K562 (cell line): ENCODE data around the gene PSMD13. TPM values are rescaled to one million over a fixed set of nuclear protein-coding genes. Genes with fewer than 3 reads are reported as not detected.
A peak's percentile ranks its signal among the peaks of the same experiment; 100 is the strongest.

ENCODE experiments used
- ATAC-seq: fragments of 200-7000 bp; cut with Tn5 transposase; 3 replicates; pipeline ENCODE4 v1.9.1; 2020; ENCODE audit warnings: moderate library complexity
- BruUV-seq: library from RNA; stranded (reverse); fragments of 400-500 nt; replicated peaks from 2 replicates; lab custom pipeline; 2021; lab: Mats Ljungman, UMichigan
- CTCF ChIA-PET: fragments of 300-600 bp; formaldehyde crosslinking; extraction: SDS; loops from one replicate; lab custom pipeline; 2021; ENCODE audit warnings: low intra/inter-chr PET ratio; lab: Yijun Ruan, JAX
- POLR2A ChIA-PET: fragments of 300-600, 350-650 bp; sonication (Branson Sonifier 250); formaldehyde crosslinking; extraction: SDS; loops from one replicate; lab custom pipeline; 2021; ENCODE audit warnings: antibody characterized with exemption, inconsistent platforms; lab: Yijun Ruan, JAX
- DNase-seq, 4 experiments: peaks; one replicate each; pipeline versions ENCODE4 v3.0.0 to v3.0.0-alpha.2; 2011 to 2018; ENCODE audit warnings: low spot score in 3 of 4, mixed read lengths in 3 of 4; ENCODE audit errors: extremely low read depth in 1 of 4
- FAIRE-seq: peaks from 2 replicates; lab custom pipeline; 2011; peaks lifted over from hg19 to GRCh38; lab: Jason Lieb, UNC
- H2AFZ ChIP-seq: 2 replicates; pipeline ENCODE4 v1.6.0; 2011; ENCODE audit warnings: low read depth, low read length, control low read depth, inconsistent platforms
- H3K27ac ChIP-seq: fragments of 200-600 bp; 3 replicates; pipeline ENCODE4 v1.8.0; 2011; ENCODE audit warnings: low read depth, mild to moderate bottlenecking, control low read depth, inconsistent platforms, low read length, moderate library complexity, mixed read lengths; ENCODE audit errors: extremely low read depth
- H3K27me3 ChIP-seq, 2 experiments: fragments of 300-600 bp in 1 of 2; 2 replicates in 1 of 2; 3 replicates in 1 of 2; pipeline versions ENCODE4 v1.6.0 to v1.8.0; 2011; ENCODE audit warnings: inconsistent platforms in 2 of 2, low read length in 2 of 2, mild to moderate bottlenecking in 1 of 2, mixed read lengths in 1 of 2, moderate library complexity in 1 of 2; ENCODE audit not compliant: control insufficient read depth in 2 of 2, insufficient read depth in 2 of 2
- H3K36me3 ChIP-seq: fragments of 300-600 bp; 3 replicates; pipeline ENCODE4 v1.8.0; 2011; ENCODE audit warnings: mild to moderate bottlenecking, low read length, inconsistent platforms; ENCODE audit not compliant: control insufficient read depth, insufficient read depth
- H3K4me1 ChIP-seq, 2 experiments: fragments of 200-600 bp in 1 of 2; replicated peaks in 1 of 2; 2 replicates in 1 of 2; 3 replicates in 1 of 2; pipeline versions ENCODE4 v1.5.1 to v1.8.0; 2011; ENCODE audit warnings: inconsistent platforms in 2 of 2, low read length in 2 of 2, mild to moderate bottlenecking in 1 of 2, mixed read lengths in 1 of 2, moderate library complexity in 1 of 2; ENCODE audit not compliant: control insufficient read depth in 2 of 2, insufficient read depth in 2 of 2
- H3K4me2 ChIP-seq: 2 replicates; pipeline ENCODE4 v1.6.1; 2011; ENCODE audit warnings: low read length, control low read depth, inconsistent platforms, mixed read lengths; ENCODE audit not compliant: insufficient read depth
- H3K4me3 ChIP-seq: fragments of 200-600 bp; sonication (generic), shearing (Covaris generic); 2 replicates; pipeline ENCODE4 v1.5.1; 2016; ENCODE audit warnings: control low read depth, inconsistent platforms
- H3K79me2 ChIP-seq: fragments of 200-600 bp; 3 replicates; pipeline ENCODE4 v1.8.0; 2011; ENCODE audit warnings: low read length, inconsistent platforms; ENCODE audit not compliant: control insufficient read depth, insufficient read depth
- H3K9ac ChIP-seq, 2 experiments: 2 replicates each; pipeline versions ENCODE4 v1.6.0 to v1.6.1; 2011; ENCODE audit warnings: low read depth in 2 of 2, low read length in 2 of 2, control low read depth in 1 of 2, inconsistent platforms in 1 of 2, mild to moderate bottlenecking in 1 of 2, mixed read lengths in 1 of 2; ENCODE audit not compliant: insufficient read depth in 1 of 2
- H3K9me1 ChIP-seq: one replicate; pipeline ENCODE4 v1.6.0; 2011; ENCODE audit warnings: inconsistent platforms, mild to moderate bottlenecking, low read length, moderate library complexity; ENCODE audit not compliant: control insufficient read depth, insufficient read depth
- H3K9me3 ChIP-seq: replicated peaks from 2 replicates; pipeline ENCODE4 v1.5.1; 2011; ENCODE audit warnings: low read depth, low read length, inconsistent platforms; ENCODE audit not compliant: control insufficient read depth, insufficient read depth
- H4K20me1 ChIP-seq: replicated peaks from 2 replicates; pipeline ENCODE4 v1.6.1; 2011; ENCODE audit warnings: low read length, inconsistent platforms, mixed read lengths; ENCODE audit not compliant: control insufficient read depth, insufficient read depth
- MAZ ChIP-seq, 2 experiments: fragments of 450-650 bp in 1 of 2; sonication (generic) in 1 of 2; formaldehyde crosslinking; IDR thresholded peaks in 1 of 2; conservative IDR thresholded peaks in 1 of 2; 2 replicates each; pipeline versions ENCODE4 v1.4.0 to v1.5.0; 2020; ENCODE audit warnings: mild to moderate bottlenecking in 1 of 2, missing genetic modification reagents in 1 of 2
- SNRNP70 ChIP-seq: fragments of 200-400 bp; formaldehyde crosslinking; optimal IDR thresholded peaks from 2 replicates; pipeline ENCODE3; 2017; ENCODE audit warnings: low read depth, low read length
- ZBTB1 ChIP-seq: sonication (generic); formaldehyde crosslinking; IDR thresholded peaks from 2 replicates; pipeline ENCODE4 v1.8.1; 2023; ENCODE audit warnings: missing genetic modification reagents, low read depth, mild to moderate bottlenecking, borderline replicate concordance
- ZFX ChIP-seq: sonication (generic); formaldehyde crosslinking; IDR thresholded peaks from 2 replicates; pipeline ENCODE4 v1.8.0; 2022; ENCODE audit warnings: mild to moderate bottlenecking, missing genetic modification reagents, moderate library complexity
- ZNF274 ChIP-seq: IDR thresholded peaks from 2 replicates; pipeline ENCODE4 v1.6.1; 2011; ENCODE audit warnings: low read depth, mild to moderate bottlenecking, low read length, moderate library complexity, borderline replicate concordance
- WGBS: fragments of 100-300 bp; shearing (Covaris generic); methylation state at CpG from one replicate; pipeline ENCODE4 v1.1.6; 2016; ENCODE audit warnings: low coverage, mixed read lengths; ENCODE audit not compliant: insufficient coverage; ENCODE audit errors: missing lambda C conversion rate; 5-methylcytosine and 5-hydroxymethylcytosine counted together
- in situ Hi-C: fragments of 300-500 bp; cut with MboI; formaldehyde crosslinking; loops from 4 replicates; pipeline ENCODE4 v1.15.0; 2018; ENCODE audit warnings: inconsistent platforms, mixed read lengths
- intact Hi-C: fragments of 100-400 bp; cut with micrococcal nuclease; formaldehyde crosslinking; loops from 2 replicates; pipeline ENCODE4 v1.14.2; 2022
- polyA plus RNA-seq, 8 experiments: library from polyadenylated mRNA; depleted of rRNA in 4 of 8; stranded (reverse) in 5 of 8; unstranded in 3 of 8; fragments of >200 nt; fragmentation: Nextera tagmentation in 2 of 8; fragmentation: Illumina TruSeq in 1 of 8; extraction: Ambion mirVana in 2 of 8; extraction: Trizol in 1 of 8; gene quantifications; 2 replicates each; pipeline versions ENCODE4 v1.2.1 to v1.2.3, GENCODE V29; 2011 to 2014; ENCODE audit warnings: inconsistent platforms in 1 of 8, missing spikeins in 1 of 8
- total RNA-seq, 7 experiments: library from RNA; depleted of rRNA in 6 of 7; stranded (reverse); fragments of >200 nt in 6 of 7; fragmentation: Illumina TruSeq in 2 of 7; extraction: Trizol in 2 of 7; gene quantifications; 2 replicates each; pipeline versions ENCODE4 v1.2.1 to v1.2.3, GENCODE V29; 2011 to 2021; ENCODE audit warnings: low replicate concordance in 1 of 7
- TF ChIP-seq, protein P1 (sequence below): sonication (generic); formaldehyde crosslinking; IDR thresholded peaks from 2 replicates; pipeline ENCODE4 v1.8.0; 2022; ENCODE audit warnings: missing genetic modification reagents, mild to moderate bottlenecking, borderline replicate concordance

Gene PSMD13
- total and polyA plus RNA-seq, 9 of the 15 experiments (the other 6 are each of a cell fraction or from before 2014, with no cell fraction given) = 185 to 383 (median 267) TPM

DNA sequence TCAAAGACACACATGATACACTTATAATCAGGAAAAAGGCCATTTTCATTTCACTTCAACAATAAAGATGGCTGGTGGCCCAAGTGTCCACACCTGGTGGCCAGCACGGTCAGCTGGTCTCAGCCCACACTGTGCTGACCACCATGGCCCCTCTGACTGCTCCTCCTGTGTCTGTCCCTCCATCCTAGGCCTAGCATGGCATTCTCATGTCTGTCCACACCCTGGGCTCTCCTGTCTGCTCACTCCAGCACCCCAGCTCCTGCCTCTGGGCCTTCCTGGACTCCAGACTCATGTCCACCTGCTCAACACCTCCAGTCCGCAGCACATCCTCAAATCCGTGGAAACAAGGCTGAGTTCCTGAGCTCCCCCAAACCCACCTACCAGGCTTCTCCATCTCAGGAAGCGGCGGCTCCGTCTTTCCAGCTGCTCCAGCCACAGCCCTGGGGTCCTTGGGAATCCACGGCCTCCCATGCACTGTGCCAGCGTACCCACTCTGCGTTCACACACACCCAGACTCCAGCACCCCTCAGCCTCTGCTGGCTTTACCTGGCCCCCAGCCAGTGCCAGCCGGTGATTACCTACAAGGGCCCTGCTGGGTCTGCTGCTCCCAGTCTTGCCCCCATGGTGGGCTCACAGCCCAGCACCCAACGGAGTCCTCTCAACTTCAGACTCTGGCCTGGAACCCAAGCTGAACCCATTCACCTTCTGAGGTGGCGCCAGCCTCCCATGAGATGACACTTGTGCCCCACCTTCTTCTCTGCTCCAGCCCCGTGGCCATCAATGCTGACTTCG lies 14.6 kb upstream of the PSMD13 start (continued):
- TF ChIP-seq, protein P1, sequence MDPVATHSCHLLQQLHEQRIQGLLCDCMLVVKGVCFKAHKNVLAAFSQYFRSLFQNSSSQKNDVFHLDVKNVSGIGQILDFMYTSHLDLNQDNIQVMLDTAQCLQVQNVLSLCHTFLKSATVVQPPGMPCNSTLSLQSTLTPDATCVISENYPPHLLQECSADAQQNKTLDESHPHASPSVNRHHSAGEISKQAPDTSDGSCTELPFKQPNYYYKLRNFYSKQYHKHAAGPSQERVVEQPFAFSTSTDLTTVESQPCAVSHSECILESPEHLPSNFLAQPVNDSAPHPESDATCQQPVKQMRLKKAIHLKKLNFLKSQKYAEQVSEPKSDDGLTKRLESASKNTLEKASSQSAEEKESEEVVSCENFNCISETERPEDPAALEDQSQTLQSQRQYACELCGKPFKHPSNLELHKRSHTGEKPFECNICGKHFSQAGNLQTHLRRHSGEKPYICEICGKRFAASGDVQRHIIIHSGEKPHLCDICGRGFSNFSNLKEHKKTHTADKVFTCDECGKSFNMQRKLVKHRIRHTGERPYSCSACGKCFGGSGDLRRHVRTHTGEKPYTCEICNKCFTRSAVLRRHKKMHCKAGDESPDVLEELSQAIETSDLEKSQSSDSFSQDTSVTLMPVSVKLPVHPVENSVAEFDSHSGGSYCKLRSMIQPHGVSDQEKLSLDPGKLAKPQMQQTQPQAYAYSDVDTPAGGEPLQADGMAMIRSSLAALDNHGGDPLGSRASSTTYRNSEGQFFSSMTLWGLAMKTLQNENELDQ (CRISPR knock-in tag) = no peak
- TF ChIP-seq MAZ (CRISPR knock-in tag; conservative IDR thresholded peaks at IDR 0.05 in 1 of 2, IDR thresholded peaks at IDR 0.05 in 1 of 2) (no peak), ZNF274 (no peak), ZFX (CRISPR knock-in tag) (0 out of 2 replicates have a peak, but pooled peaks have one; percentile 18)

GRCh38 chr11:223026-223789 lies 13.6 kb upstream of the PSMD13 start:
- Histone ChIP-seq H3K27ac (no peak overlapping the region; the same call in 2 of the 3 replicates), H2AFZ (no peak overlapping the region), H3K9me3 (peaks cover 17% of the 10 kb centered on the region), H4K20me1 (no peaks in the 10 kb centered on the region), H3K36me3 (peaks cover 37% of the 10 kb centered on the region; the same call in 2 of the 3 replicates), H3K4me1 (peaks cover 12 to 26% of the 10 kb centered on the region in 2 experiments; a peak in 4 of 5 replicates), H3K4me2 (no peak overlapping the region), H3K9me1 (no peaks in the 10 kb centered on the region), H3K4me3 (no peak overlapping the region), H3K27me3 (no peaks in the 10 kb centered on the region), H3K9ac (peak overlapping the region in 1 of 2 experiments; percentile 55; a peak in 2 of 4 replicates), H3K79me2 (peaks cover 3% of the 10 kb centered on the region; the same call in 1 of the 3 replicates)
- BruUV-seq = no TSS peak
- DNase-seq (no peak), FAIRE-seq (no peak), ATAC-seq (no peak)
- TF ChIP-seq SNRNP70 (no peak), ZBTB1 (CRISPR knock-in tag) (0 out of 2 replicates have a peak, but pooled peaks have one; percentile 20)
- ChIA-PET POLR2A (interaction anchor here (0.7 to 2.3 kb wide), 2 partner anchors 12 to 16 kb away, joined by 4 to 10 read pairs; partner anchors contain the start of genes BET1L and RIC8A), CTCF (no interaction called here)
- WGBS = 92% methylated on average over 15 of the region's 16 CpGs
- in situ Hi-C loops = no loop called here
- intact Hi-C loops = no loop called here
